Esophagus muscularis mucosa (tissue), 3 donors: ENCODE results near the gene CYP2R1.

ENCODE experiments used
- CTCF ChIP-seq, 3 experiments: fragments of 200-600 bp in 2 of 3; fragments of 450-650 bp in 1 of 3; sonication (generic) in 2 of 3; IDR thresholded peaks; one replicate each; pipeline ENCODE4 v1.5.1; 2017 to 2019; ENCODE audit warnings: antibody characterized with exemption in 3 of 3, mild to moderate bottlenecking in 2 of 3, moderate library complexity in 1 of 3
- POLR2A ChIP-seq: fragments of 450-650 bp; IDR thresholded peaks from one replicate; pipeline ENCODE4 v1.6.1; 2017; ENCODE audit warnings: antibody characterized with exemption, moderate library complexity, mild to moderate bottlenecking, low read depth
- POLR2AphosphoS5 ChIP-seq, 2 donors: sonication (generic); formaldehyde crosslinking; IDR thresholded peaks; one replicate each; pipeline ENCODE4 v1.6.1; 2017; ENCODE audit warnings: antibody characterized with exemption in 2 of 2

DNA sequence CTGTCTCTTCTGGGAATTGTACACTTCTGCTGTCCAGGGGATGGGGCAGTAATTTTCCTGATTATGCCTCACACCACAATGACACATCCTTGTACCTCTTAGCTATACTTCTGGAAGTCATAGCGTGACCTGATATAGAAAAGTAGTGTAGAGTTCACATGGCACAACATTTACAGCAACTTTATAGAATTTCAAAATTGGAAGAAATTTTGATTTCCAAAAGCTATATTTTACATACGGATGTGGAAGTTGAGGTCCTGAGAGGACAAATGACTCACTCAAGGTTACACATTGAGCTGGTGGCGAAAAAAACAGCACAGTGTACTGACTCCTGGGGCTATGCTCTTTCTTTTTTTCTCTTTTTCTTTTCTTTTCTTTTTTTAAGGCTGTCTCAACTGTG is 6.3 kb upstream of the CYP2R1 start:
- TF ChIP-seq POLR2AphosphoS5 (IDR thresholded peaks at IDR 0.05) (no peak), CTCF (IDR thresholded peaks at IDR 0.05) (no peak), POLR2A (no peak)
